Tibial nerve (tissue), 4 donors: ENCODE data around the gene RPL29.

Source experiments
- EP300 ChIP-seq, 2 donors: sonication (generic); formaldehyde crosslinking; IDR thresholded peaks; one replicate each; pipeline ENCODE4 v1.6.1; 2017; ENCODE audit warnings: antibody characterized with exemption in 2 of 2, mild to moderate bottlenecking in 1 of 2
- TF ChIP-seq, protein P1 (sequence below), 5 experiments: fragments of 200-600 bp in 3 of 5; fragments of 450-650 bp in 2 of 5; sonication (generic) in 3 of 5; IDR thresholded peaks; one replicate each; pipeline ENCODE4 v1.5.1; 2016 to 2019; ENCODE audit warnings: antibody characterized with exemption in 5 of 5, mild to moderate bottlenecking in 3 of 5, moderate library complexity in 2 of 5

DNA sequence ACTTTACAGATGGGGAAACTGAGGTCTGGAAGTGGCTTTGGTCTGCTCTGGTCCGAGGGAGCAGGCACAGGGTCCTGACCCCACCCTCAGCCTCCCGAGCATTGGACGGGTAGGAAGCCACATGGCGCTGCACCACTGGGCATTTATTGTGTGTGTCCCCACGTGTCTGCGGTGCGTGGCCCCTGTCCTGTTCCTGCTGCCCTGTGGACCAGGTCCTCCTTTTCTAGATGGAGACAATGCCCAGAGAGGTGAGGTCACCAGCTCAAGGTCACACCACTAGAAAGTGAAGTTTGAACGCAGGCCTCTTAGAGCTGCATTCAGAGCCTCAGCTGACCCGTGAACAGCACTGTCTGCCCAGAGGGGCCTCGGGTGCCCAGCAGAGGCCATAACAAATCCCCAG, 33.8 kb upstream of the RPL29 start:
- TF ChIP-seq, protein P1, sequence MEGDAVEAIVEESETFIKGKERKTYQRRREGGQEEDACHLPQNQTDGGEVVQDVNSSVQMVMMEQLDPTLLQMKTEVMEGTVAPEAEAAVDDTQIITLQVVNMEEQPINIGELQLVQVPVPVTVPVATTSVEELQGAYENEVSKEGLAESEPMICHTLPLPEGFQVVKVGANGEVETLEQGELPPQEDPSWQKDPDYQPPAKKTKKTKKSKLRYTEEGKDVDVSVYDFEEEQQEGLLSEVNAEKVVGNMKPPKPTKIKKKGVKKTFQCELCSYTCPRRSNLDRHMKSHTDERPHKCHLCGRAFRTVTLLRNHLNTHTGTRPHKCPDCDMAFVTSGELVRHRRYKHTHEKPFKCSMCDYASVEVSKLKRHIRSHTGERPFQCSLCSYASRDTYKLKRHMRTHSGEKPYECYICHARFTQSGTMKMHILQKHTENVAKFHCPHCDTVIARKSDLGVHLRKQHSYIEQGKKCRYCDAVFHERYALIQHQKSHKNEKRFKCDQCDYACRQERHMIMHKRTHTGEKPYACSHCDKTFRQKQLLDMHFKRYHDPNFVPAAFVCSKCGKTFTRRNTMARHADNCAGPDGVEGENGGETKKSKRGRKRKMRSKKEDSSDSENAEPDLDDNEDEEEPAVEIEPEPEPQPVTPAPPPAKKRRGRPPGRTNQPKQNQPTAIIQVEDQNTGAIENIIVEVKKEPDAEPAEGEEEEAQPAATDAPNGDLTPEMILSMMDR (IDR thresholded peaks at IDR 0.05) = no peak
- no peak for TF ChIP-seq EP300 (IDR thresholded peaks at IDR 0.05)
